DMS114 treated with DMSO at 0.1 percent for 48 hours (cell line): ENCODE data around the gene FRMD5.

ENCODE experiments used
- DNase-seq: peaks from one replicate; lab custom pipeline; 2025; ENCODE audit not compliant: unreplicated experiment; lab: John Stamatoyannopoulos, UW

FRMD5 gene

GRCh38 chr15:44096596-44096995 is 98.5 kb downstream of the FRMD5 start:
- DNase-seq, result no peak

GRCh38 chr15:44094781-44095180 is 100.3 kb downstream of the FRMD5 start:
- DNase-seq, result no peak

GRCh38 chr15:44093836-44094235 is 101.2 kb downstream of the FRMD5 start:
- DNase-seq, result no peak

- no peak for DNase-seq
These were observed 102.8 kb downstream of the FRMD5 start for GRCh38 chr15:44092221-44092620.

- no peak for DNase-seq
These were observed 107.2 kb downstream of the FRMD5 start for GRCh38 chr15:44087578-44088465.

- no peak for DNase-seq
These were observed 110.3 kb downstream of the FRMD5 start for GRCh38 chr15:44084770-44085169.

- DNase-seq, result no peak
These were observed 110.9 kb downstream of the FRMD5 start for GRCh38 chr15:44084171-44084570.

- DNase-seq, result no peak
These were observed 112.4 kb downstream of the FRMD5 start for GRCh38 chr15:44082558-44083157.

GRCh38 chr15:44081026-44082013 is 113.8 kb downstream of the FRMD5 start:
- DNase-seq, result no peak

- no peak for DNase-seq
These were observed 119.5 kb downstream of the FRMD5 start for GRCh38 chr15:44075535-44075934.

- no peak for DNase-seq
These were observed 125.6 kb downstream of the FRMD5 start for GRCh38 chr15:44069489-44069888.

- no peak for DNase-seq
These were observed 126.7 kb downstream of the FRMD5 start for GRCh38 chr15:44068347-44068746.

- peak; percentile 69 for DNase-seq
These were observed 128.8 kb downstream of the FRMD5 start for GRCh38 chr15:44066211-44066827.

GRCh38 chr15:44064706-44065105 is 130.4 kb downstream of the FRMD5 start:
- no peak for DNase-seq

- no peak for DNase-seq
These were observed 136.9 kb downstream of the FRMD5 start for GRCh38 chr15:44058126-44058525.

- DNase-seq, result no peak
These were observed 149.4 kb downstream of the FRMD5 start for GRCh38 chr15:44045661-44046060.

- no peak for DNase-seq
These were observed 149.9 kb downstream of the FRMD5 start for GRCh38 chr15:44045217-44045616.

- no peak for DNase-seq
These were observed 156.3 kb downstream of the FRMD5 start for GRCh38 chr15:44038755-44039191.

GRCh38 chr15:44035781-44036699 is 159.0 kb downstream of the FRMD5 start:
- no peak for DNase-seq
